GM18505 (cell line): ENCODE data around the gene CERS6.

Experiments used
- ATAC-seq: cut with Tn5 transposase; IDR thresholded peaks from one replicate; pipeline ENCODE4 v1.9.1; 2021; ENCODE audit not compliant: unreplicated experiment
- POLR2A ChIP-seq: IDR thresholded peaks from 4 replicates; pipeline ENCODE4 v1.6.1; 2011; ENCODE audit warnings: borderline replicate concordance; ENCODE audit not compliant: insufficient read depth, insufficient read length; ENCODE audit errors: extremely low read depth

Gene CERS6

DNA sequence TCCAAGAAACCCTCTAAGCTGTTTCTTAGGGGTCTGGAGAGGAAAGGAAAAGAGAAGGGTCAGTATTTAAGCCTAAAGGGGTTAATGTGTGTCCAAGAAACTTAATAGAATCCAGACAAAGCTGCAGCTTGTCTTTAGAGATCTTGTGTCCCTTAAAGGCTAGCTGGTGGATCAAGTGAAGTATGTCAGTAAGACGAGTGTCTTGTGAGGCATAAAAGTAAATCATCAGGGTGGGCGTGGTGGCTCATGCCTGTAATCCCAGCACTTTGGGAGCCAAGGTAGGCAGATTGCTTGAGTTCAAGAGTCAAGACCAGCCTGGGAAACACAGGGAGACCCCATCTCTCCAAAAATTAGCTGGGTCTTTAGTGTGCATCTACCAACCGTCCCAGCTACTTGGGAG, 47.8 kb downstream of the CERS6 start:
- no peak for ATAC-seq
- no peak for TF ChIP-seq POLR2A

DNA sequence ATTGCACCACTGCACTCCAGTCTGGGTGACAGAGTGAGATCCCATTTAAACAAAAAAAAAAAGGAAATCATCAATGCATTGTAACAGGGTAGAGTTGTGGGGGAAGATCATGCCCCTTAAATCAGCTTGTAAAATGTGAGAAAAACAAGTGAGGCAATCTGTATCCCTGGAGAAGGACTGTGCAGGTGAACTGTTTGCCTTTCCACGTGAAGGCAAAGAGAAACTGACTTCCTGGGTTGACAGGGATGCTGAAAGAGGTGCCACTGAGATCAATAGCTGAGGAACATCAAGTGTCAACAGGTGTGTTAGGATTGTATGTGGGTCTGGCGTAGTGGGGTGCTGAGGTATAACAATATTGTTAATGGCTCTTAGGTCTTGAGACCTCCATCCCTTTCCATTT, 48.3 kb downstream of the CERS6 start:
- no peak for TF ChIP-seq POLR2A
- no peak for ATAC-seq

DNA sequence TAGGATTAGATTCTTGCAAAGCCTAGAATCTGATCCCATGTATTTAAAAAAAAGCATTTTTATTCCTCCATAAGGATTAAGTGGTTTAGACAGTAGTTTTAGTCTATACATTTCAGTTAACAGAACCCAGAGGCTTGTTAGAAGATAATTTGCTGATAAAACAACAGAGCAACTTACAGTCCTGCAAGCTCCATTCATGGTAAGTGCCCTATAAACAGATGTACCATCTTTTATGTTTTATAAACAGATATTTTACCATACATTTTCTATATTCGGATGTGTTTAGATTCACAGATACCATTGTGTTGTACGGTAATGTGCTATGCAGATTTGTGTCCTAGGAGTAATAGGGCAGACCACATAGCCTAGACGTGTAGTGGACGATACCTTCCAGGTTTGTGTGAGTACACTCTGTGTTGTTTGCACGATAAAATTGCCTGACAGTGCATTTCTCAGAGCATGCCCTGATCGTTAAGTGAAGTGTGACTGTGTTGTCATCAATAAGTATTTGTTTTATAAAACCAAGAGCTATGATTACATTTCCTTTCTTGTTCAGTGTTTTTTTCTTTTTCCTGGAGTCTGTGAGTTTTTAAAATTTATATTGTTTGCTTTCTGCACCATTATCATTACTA, 54.2 kb downstream of the CERS6 start:
- no peak for ATAC-seq
- no peak for TF ChIP-seq POLR2A

DNA sequence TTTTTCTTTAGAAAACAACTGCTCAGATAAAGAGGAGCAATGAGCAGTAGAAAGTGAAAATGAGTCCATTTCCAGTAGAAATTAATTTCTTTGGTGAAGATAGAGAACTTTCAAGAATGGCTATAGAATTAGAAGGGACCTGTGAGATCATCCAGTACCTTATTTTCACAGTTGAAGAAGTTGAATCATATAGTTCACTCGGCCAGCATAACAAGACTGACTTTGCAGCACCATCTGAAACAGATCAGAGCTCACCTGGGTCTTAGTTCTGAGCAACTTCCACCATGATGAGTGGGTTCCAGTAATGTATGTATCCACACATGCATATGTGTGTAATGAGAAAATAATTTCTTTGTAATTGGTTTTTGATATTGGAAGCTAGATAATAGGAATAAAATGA, 58.6 kb downstream of the CERS6 start:
- TF ChIP-seq POLR2A = no peak
- no peak for ATAC-seq

DNA sequence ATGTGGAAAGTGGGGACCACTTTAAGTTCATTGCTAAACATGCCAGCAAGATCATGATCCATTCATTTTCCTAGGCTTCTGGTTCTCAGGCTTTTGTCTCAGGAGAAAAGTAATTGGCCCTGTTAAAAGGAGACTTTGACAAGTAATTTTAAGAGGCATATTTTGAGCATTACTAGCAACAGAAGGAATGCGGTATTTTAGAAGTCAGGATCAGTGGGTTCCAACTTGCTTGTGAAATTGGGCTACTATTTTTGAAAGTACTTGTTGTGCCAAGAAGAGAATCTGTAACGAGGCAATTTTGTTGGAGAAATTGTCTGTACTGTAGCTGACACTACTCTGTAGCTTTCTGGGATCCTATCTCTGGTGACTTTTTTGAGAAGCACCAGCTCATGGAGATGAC, 59.4 kb downstream of the CERS6 start:
- ATAC-seq = no peak
- TF ChIP-seq POLR2A = no peak

DNA sequence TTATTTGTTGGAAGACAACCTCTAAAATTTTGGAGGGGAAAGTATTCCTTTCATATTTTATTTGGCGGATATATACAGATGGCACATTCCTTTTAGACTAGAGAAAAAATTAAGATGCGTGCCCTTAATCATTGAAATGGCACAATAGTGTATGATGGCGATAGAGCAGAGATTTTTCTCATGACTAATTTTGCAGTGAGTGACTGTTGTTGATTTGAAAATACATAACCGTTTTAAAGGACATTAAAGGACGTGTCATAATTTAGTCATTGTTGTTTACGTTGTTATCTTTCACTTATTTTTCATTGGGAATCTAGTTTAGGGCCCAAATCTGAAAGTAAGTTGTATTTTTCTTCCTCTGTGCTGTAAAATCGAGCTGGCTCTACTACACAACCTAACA, 61.7 kb downstream of the CERS6 start:
- no peak for ATAC-seq
- TF ChIP-seq POLR2A = no peak

DNA sequence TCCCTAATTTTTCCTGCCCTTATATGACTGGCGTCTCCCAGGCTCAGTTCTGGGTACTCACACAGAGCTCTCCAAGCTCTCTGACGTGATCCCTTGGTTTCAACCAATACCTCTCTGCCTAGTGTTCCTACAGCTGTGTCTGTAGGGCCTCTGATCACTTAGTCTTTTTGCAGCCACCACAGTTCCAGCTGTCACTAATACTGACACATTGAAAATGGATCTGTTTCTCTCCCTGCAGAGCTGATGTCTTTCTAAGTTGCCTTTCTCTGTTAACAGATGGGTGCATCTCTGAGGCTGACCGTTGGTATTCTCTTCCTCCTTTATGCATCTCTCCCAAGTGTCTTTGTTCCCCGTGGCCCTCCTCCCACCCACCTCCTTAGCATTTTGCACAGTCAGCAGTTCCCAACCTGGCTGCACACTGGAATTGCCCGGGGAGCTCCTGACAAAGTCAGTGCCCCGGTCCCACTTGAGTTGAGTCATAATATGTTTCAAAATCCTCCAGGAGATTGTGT, 62.5 kb downstream of the CERS6 start:
- TF ChIP-seq POLR2A = no peak
- no peak for ATAC-seq

DNA sequence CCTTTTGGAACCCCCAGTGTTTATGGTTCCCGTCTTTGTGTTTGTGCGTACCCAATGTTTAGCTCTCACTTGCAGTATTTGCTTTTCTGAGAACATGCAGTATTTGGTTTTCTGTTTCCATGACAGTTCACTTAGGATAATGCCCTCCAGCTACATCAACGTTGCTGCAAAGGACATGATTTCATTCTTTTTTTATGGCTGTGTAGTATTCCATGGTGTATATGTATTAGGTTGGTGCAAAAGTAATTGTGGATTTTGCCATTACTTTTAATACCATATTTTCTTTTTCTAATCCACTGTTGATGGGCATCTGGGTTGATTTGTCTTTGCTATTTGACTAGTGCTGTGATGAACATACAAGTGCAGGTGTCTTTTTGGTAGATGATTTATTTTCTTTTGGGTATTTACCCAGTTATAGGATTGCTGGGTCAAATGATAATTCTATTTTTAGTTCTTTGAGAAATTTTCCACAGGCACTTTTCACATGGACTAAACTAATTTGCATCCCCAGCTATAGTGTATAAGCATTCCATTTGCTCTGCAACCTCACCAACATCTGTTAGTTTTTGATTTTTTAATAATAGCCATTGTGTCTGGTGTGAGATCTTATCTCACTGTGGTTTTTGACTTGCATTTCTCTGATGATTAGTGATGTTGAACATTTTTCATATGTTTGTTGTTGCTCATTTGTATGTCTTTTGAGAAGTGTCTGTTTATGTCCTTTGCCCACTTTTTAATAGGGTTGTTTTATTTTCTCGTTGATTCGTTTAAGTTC, 63.6 kb downstream of the CERS6 start:
- no peak for ATAC-seq
- no peak for TF ChIP-seq POLR2A

DNA sequence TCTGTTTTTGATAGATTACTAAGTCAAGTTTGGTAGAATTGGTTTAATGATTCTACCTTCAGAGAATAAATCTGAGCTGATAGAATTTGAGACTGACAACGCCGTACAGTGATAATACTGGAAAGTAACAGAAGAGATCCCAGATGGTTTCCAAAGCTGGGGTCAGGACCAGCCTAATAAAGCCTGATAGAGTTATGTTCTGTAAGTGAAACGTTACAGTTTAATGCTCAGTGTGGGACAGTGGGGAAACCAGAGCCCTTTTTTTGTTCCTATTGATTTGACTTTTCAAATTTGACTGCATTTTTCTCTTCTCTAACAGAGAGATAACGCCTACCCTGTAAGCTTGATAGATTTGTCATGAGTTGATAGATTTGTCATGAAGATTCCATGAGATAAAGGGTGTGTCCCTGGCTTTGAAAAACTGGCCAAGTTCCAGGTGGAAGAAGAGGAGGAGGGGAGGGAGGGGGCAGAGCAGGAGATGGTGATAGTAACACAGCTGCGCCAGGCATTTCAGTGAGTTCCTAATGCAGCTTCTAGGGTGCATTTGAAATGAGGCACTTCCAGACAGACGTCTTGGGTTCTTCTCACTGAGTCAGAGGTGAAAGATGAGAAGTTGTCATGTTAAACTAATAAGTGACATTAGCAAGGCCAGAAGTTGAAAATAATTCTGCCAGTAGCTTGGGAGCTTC, 65.1 kb downstream of the CERS6 start:
- TF ChIP-seq POLR2A = no peak
- no peak for ATAC-seq

DNA sequence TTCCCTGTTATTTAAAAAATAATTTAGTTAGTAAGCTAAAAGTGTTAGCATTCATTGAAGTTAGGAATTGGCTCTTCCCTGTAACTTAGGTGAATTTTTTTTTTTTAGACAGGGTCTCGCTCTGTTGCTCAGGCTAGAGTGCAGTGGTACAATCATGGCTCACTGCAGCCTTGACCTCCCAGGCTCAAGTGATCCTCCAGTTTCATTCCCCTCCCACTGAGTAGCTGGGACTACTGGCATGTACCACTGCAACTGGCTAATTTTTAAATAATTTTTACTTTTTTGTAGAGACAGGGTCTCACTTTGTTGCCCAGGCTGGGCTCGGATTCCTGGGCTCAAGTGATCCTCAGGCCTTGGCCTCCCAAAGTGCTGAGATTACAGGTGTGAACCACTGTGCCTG, 66.4 kb downstream of the CERS6 start:
- no peak for TF ChIP-seq POLR2A
- no peak for ATAC-seq

DNA sequence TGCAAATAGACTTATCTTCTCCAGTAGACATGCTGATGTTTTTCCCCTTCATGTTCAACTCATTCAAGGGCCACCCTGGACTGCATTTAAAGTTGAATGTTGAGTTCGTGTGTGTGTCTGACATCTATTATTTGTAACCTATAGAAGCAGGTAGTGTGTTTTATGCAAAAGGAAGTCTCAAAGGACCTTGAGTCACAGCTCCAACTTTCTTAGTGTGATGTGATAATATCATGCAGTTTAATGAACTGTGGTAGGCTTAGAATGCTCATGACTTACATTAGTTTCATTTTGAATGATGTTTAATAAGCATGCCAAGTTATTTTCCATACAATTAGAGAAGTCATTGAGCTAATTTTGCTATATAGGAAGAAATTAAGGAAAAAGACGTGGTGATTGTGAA, 67.9 kb downstream of the CERS6 start:
- no peak for ATAC-seq

DNA sequence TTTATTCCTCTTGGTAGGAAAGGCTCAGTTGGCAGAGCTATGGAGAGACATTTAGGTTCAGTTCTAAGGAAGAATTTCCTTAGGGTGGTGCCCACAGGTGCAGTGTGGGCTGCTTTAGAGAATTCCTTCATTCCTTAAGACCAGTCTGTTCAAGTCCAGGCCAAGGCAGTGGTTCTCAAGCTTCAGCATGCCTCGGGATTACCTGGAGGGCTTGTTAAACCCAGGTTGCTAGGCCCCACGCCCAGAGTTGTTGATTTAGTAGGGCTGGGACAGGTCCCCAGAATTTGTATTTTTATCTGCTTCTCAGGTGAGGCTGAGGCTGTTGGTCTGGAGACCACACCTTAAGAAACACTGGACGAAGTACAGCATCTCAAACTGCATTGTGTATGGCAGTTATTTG, 68.9 kb downstream of the CERS6 start:
- TF ChIP-seq POLR2A = no peak
- no peak for ATAC-seq

More for the DNA sequence above, 67.9 kb downstream of the CERS6 start:
- TF ChIP-seq POLR2A = no peak

DNA sequence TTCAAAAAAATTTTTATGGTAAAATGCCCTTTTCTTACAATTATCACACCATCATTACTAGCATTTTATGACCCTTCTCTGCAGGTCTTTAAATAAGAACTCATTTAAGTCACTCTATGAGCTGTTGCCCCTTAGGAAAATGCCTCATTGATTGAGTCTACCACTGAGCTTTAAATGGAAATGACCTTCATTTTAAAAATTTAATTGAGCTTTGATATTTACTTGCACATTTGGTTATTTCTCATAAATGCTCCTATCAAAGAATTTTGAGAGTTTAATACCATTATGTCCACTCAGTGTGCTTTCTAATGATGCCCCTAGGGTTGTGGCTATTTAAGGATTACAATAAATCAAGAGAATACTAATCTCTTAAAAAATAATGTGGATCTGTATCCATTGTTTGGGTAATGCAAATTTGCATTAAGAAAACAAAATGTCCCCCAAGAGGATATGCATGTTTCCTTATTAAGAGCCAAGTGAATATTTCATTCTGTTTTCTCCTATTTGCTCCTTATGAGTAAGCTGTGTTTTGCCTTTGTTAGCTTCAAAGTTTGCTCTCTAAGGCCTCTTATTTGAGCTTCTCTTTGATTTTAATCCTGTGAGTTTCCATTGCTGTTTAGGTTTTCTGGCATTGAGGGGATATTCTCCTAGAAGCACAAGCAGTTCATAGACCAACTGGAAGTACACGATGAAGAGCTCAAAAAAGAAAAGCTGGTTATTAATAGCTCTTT, 69.8 kb downstream of the CERS6 start:
- TF ChIP-seq POLR2A = no peak

More for the DNA sequence above, 69.8 kb downstream of the CERS6 start:
- no peak for ATAC-seq
